ENCODE measurements around the gene DISC1. TPM values are rescaled to one million over a fixed set of nuclear protein-coding genes. Genes with fewer than 3 reads are reported as not detected.

DISC1 gene
- total and polyA plus RNA-seq, 2 of the 13 experiments (the other 11 are each of a cell fraction or from before 2014, with no cell fraction given), result 4.2 to 4.6 TPM

GRCh38 chr1:231581859-231582258 lies 44.7 kb upstream of the DISC1 start (continued):
- TF ChIP-seq ZNF121 (CRISPR knock-in tag; IDR thresholded peaks at IDR 0.05) (no peak), ZNF24 (IDR thresholded peaks at IDR 0.05) (no peak)

GRCh38 chr1:231583376-231583775 lies 43.2 kb upstream of the DISC1 start:
- no peak overlapping the region for H3K27ac ChIP-seq (ENCODE audit: extremely low read length, insufficient read depth, low read length)
- H3K79me2 ChIP-seq (ENCODE audit: insufficient read depth, low read length), result no peaks in the 10 kb centered on the region
- H3K4me1 ChIP-seq (ENCODE audit: insufficient read depth, low read length), result no peaks in the 10 kb centered on the region
- in situ Hi-C loops (cut with HindIII; ENCODE audit: extremely low pct_ligation_motif_present, low pct_unique_long_range_greater_than_20kb) (no loop called here), intact Hi-C loops (cut with micrococcal nuclease; ENCODE audit: unreplicated experiment) (no loop called here)
- ATAC-seq, result no peak
- H3K9ac ChIP-seq (ENCODE audit: insufficient read depth, low read depth, low read length), result no peak overlapping the region
- H2AFZ ChIP-seq (ENCODE audit: low read length), result no peak overlapping the region
- POLR2A ChIA-PET, result no interaction called here
- TF ChIP-seq SMARCC2 (IDR thresholded peaks at IDR 0.05) (no peak), ZNF773 (CRISPR knock-in tag; IDR thresholded peaks at IDR 0.05; ENCODE audit: borderline replicate concordance) (no peak)
- no peak for DNase-seq (ENCODE audit: low spot score)
- H3K4me2 ChIP-seq (ENCODE audit: low read depth, low read length), result no peak overlapping the region
- no peaks in the 10 kb centered on the region for H3K9me3 ChIP-seq (ENCODE audit: low read length)
- H3K36me3 ChIP-seq (replicated peaks in 1 of 2; ENCODE audit: control insufficient read depth in 1 of 2, insufficient read depth in 2 of 2, low read length in 2 of 2), result no peaks in the 10 kb centered on the region
- H4K20me1 ChIP-seq (ENCODE audit: insufficient read depth, low read length), result no peaks in the 10 kb centered on the region
- WGBS (ENCODE audit: low lambda C conversion rate), result 92% methylated on average over 6 of the region's 6 CpGs
- no peak overlapping the region for H3K4me3 ChIP-seq (replicated peaks in 1 of 3; ENCODE audit: insufficient read depth in 1 of 3, low read depth in 2 of 3, low read length in 3 of 3)
- BruUV-seq (replicated peaks), result no TSS peak
- CTCF ChIA-PET (ENCODE audit: low intra/inter-chr PET ratio, low total read pairs), result no interaction called here
- H3K27me3 ChIP-seq (ENCODE audit: control insufficient read depth in 1 of 2, insufficient read depth in 2 of 2, low read length in 2 of 2), result no peaks in the 10 kb centered on the region
- no peak for FAIRE-seq

GRCh38 chr1:231584117-231584516 lies 42.5 kb upstream of the DISC1 start:
- Histone ChIP-seq H3K4me3 (replicated peaks in 1 of 3; ENCODE audit: insufficient read depth in 1 of 3, low read depth in 2 of 3, low read length in 3 of 3) (no peak overlapping the region), H3K27me3 (ENCODE audit: control insufficient read depth in 1 of 2, insufficient read depth in 2 of 2, low read length in 2 of 2) (no peaks in the 10 kb centered on the region), H3K79me2 (ENCODE audit: insufficient read depth, low read length) (no peaks in the 10 kb centered on the region), H4K20me1 (ENCODE audit: insufficient read depth, low read length) (no peaks in the 10 kb centered on the region), H2AFZ (ENCODE audit: low read length) (no peak overlapping the region), H3K4me2 (ENCODE audit: low read depth, low read length) (no peak overlapping the region), H3K9me3 (ENCODE audit: low read length) (no peaks in the 10 kb centered on the region), H3K27ac (ENCODE audit: extremely low read length, insufficient read depth, low read length) (no peak overlapping the region), H3K9ac (ENCODE audit: insufficient read depth, low read depth, low read length) (no peak overlapping the region), H3K36me3 (replicated peaks in 1 of 2; ENCODE audit: control insufficient read depth in 1 of 2, insufficient read depth in 2 of 2, low read length in 2 of 2) (no peaks in the 10 kb centered on the region), H3K4me1 (ENCODE audit: insufficient read depth, low read length) (no peaks in the 10 kb centered on the region)
- ChIA-PET POLR2A (no interaction called here), CTCF (ENCODE audit: low intra/inter-chr PET ratio, low total read pairs) (interaction anchor here (1.2 kb wide), 1 partner anchor 226 kb away, joined by 3 read pairs; no protein-coding TSS in a partner anchor)
- intact Hi-C loops (cut with micrococcal nuclease; ENCODE audit: unreplicated experiment) (loop anchor here (1.0 kb wide), 1 partner anchor 226 kb away; no protein-coding TSS in a partner anchor), in situ Hi-C loops (cut with HindIII; ENCODE audit: extremely low pct_ligation_motif_present, low pct_unique_long_range_greater_than_20kb) (no loop called here)
- DNase-seq (ENCODE audit: low spot score), result peak; percentile 47
- no TSS peak for BruUV-seq (replicated peaks)
- WGBS (ENCODE audit: low lambda C conversion rate), result 60% methylated on average over 3 of the region's 3 CpGs
- peak; percentile 58; the same call in 2 of the 3 replicates for ATAC-seq
- FAIRE-seq, result peak; percentile 60
- TF ChIP-seq ZNF672 (CRISPR knock-in tag; IDR thresholded peaks at IDR 0.05) (no peak), STAG1 (CRISPR knock-in tag; IDR thresholded peaks at IDR 0.05) (peak; percentile 80), GMEB1 (CRISPR knock-in tag; IDR thresholded peaks at IDR 0.05; ENCODE audit: borderline replicate concordance) (no peak), ZNF800 (CRISPR knock-in tag; IDR thresholded peaks at IDR 0.05) (no peak), TBP (CRISPR knock-in tag; IDR thresholded peaks at IDR 0.05) (no peak), GPBP1L1 (CRISPR knock-in tag; IDR thresholded peaks at IDR 0.05) (no peak), SMC3 (IDR thresholded peaks at IDR 0.05; ENCODE audit: low read length) (peak; percentile 5; the same call in 1 of the 2 replicates)
